Esophagus muscularis mucosa (tissue), 4 donors: Measurements from ENCODE around the gene C1orf116. TPM values are rescaled to one million over a fixed set of nuclear protein-coding genes. Genes with fewer than 3 reads are reported as not detected.

Experiments used
- DNase-seq: peaks from one replicate; pipeline ENCODE4 v3.0.0-alpha.2; 2017; ENCODE audit errors: extremely low spot score
- H3K27ac ChIP-seq, 4 donors: fragments of 200-600 bp; sonication (generic); replicated peaks in 1 of 4; 1 replicate in 3 of 4; 2 replicates in 1 of 4; pipeline ENCODE4 v1.5.1; 2016 to 2019; ENCODE audit warnings: mild to moderate bottlenecking in 1 of 4
- H3K27me3 ChIP-seq, 4 donors: fragments of 200-600 bp; sonication (generic); one replicate each; pipeline versions ENCODE4 v1.5.1 to v1.6.0; 2016 to 2019
- H3K36me3 ChIP-seq, 4 donors: fragments of 200-600 bp; sonication (generic); one replicate each; pipeline ENCODE4 v1.5.1; 2016 to 2019
- H3K4me1 ChIP-seq, 4 donors: fragments of 200-600 bp; sonication (generic); one replicate each; pipeline ENCODE4 v1.5.1; 2016 to 2019
- H3K4me3 ChIP-seq, 4 donors: fragments of 200-600 bp; sonication (generic); 1 replicate in 2 of 4; 2 replicates in 2 of 4; pipeline ENCODE4 v1.5.1; 2016 to 2019; ENCODE audit warnings: mild to moderate bottlenecking in 4 of 4, moderate library complexity in 1 of 4
- H3K9me3 ChIP-seq, 4 donors: fragments of 200-600 bp; sonication (generic); 1 replicate in 3 of 4; 2 replicates in 1 of 4; pipeline ENCODE4 v1.5.1; 2016 to 2019
- EP300 ChIP-seq: sonication (generic); formaldehyde crosslinking; IDR thresholded peaks from one replicate; pipeline ENCODE4 v1.6.1; 2017; ENCODE audit warnings: antibody characterized with exemption
- POLR2A ChIP-seq: fragments of 450-650 bp; IDR thresholded peaks from one replicate; pipeline ENCODE4 v1.6.1; 2017; ENCODE audit warnings: antibody characterized with exemption, moderate library complexity, mild to moderate bottlenecking, low read depth
- POLR2AphosphoS5 ChIP-seq, 2 donors: sonication (generic); formaldehyde crosslinking; IDR thresholded peaks; one replicate each; pipeline ENCODE4 v1.6.1; 2017; ENCODE audit warnings: antibody characterized with exemption in 2 of 2
- WGBS: methylation state at CpG from one replicate; pipeline ENCODE4 v1.1.5; 2018; 5-methylcytosine and 5-hydroxymethylcytosine counted together
- intact Hi-C: fragments of 100-400 bp; cut with DNase I; formaldehyde crosslinking; loops from one replicate; pipeline ENCODE4 v1.15.1; 2023
- total RNA-seq, 4 donors: library from RNA; depleted of rRNA; stranded (reverse); fragments of >200 nt; gene quantifications; one replicate each; pipeline versions ENCODE4 v1.1.0 to v1.2.1, GENCODE V29; 2016
- TF ChIP-seq, protein P1 (sequence below), 3 experiments: fragments of 200-600 bp in 2 of 3; fragments of 450-650 bp in 1 of 3; sonication (generic) in 2 of 3; IDR thresholded peaks; one replicate each; pipeline ENCODE4 v1.5.1; 2017 to 2019; ENCODE audit warnings: antibody characterized with exemption in 3 of 3, mild to moderate bottlenecking in 2 of 3, moderate library complexity in 1 of 3

The C1orf116 gene
- total RNA-seq, 4 donors from 2014 or later: under 0.01 to 0.32 (median 0.17) TPM

DNA sequence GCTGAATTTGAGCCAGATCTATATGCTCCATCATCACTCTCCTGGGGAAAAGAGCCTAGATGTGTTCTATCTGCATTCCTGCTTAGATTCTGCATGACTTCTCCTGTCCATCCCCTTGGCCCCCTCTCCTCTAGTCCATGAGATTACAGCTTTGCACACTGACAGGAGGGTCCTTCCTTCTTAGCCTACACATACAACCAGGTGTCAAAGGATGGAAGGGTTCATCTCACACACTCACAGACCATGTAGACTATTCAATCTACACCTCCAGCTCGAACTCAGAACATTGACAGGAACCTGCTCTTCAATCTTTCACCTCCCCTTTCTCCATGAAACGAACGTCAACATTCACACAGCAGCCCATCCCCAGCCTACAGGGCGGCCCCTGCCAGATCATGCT lies 13.8 kb downstream of the C1orf116 start:
- H3K4me3 ChIP-seq: no peak overlapping the region
- DNase-seq: peak; percentile 60
- intact Hi-C loops: no loop called here
- H3K27me3 ChIP-seq: no peaks in the 10 kb centered on the region
- H3K36me3 ChIP-seq: no peaks in the 10 kb centered on the region
- no peaks in the 10 kb centered on the region for H3K9me3 ChIP-seq
- H3K27ac ChIP-seq: no peak overlapping the region
- TF ChIP-seq POLR2AphosphoS5 (IDR thresholded peaks at IDR 0.05) (no peak), POLR2A (no peak), EP300 (no peak)
- TF ChIP-seq, protein P1, sequence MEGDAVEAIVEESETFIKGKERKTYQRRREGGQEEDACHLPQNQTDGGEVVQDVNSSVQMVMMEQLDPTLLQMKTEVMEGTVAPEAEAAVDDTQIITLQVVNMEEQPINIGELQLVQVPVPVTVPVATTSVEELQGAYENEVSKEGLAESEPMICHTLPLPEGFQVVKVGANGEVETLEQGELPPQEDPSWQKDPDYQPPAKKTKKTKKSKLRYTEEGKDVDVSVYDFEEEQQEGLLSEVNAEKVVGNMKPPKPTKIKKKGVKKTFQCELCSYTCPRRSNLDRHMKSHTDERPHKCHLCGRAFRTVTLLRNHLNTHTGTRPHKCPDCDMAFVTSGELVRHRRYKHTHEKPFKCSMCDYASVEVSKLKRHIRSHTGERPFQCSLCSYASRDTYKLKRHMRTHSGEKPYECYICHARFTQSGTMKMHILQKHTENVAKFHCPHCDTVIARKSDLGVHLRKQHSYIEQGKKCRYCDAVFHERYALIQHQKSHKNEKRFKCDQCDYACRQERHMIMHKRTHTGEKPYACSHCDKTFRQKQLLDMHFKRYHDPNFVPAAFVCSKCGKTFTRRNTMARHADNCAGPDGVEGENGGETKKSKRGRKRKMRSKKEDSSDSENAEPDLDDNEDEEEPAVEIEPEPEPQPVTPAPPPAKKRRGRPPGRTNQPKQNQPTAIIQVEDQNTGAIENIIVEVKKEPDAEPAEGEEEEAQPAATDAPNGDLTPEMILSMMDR (IDR thresholded peaks at IDR 0.05): no peak
- H3K4me1 ChIP-seq: peaks cover 0 to 9% (median 0%) of the 10 kb centered on the region in 4 donors
- WGBS: 97% methylated on average over 4 of the region's 4 CpGs

DNA sequence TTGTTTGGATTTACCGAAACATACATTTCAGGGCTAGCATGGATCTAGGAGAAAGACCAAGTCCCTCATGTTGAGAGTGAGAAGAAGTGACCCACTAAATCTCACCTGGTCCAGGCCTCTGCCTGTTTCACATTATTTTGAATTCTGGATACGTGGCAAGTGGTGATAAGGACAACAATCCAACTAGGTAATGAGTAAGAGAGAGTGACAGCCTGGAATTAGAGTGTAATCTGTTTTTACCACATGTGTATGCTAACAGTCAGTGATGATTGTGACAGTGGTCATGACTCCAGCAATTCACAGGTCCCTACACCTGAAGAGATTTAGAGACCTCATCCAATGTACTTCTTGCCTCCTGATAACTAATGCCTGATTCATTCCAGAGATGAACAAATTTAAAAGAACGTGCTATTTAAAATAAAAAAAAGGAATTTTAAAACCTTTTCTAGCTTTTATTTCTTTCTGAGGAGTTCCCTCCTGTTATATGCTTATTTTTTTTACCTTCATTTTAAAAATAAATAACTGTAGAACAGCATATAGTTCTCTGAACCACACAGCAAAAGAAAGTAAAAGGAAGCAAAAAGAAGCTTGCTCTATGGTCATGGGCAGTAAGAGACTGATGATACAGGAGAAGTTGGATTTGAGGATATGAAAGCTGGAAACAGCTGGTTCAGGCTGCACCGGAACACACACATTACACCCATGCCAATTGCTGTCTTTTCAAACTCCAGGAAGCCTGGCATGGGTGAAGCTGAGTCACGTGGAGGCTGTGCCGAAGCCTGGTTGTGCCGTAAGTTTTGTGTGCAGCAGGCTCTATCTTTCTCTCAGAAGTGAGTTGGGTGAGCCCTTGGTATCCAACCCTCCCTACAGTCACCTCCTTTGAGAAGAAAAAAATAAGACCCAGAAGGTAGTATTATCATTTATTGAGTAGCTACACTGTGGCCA lies 14.7 kb downstream of the C1orf116 start:
- Histone ChIP-seq H3K27me3 (no peaks in the 10 kb centered on the region), H3K36me3 (no peaks in the 10 kb centered on the region), H3K4me3 (no peak overlapping the region), H3K9me3 (no peaks in the 10 kb centered on the region), H3K4me1 (peaks cover 0 to 4% (median 0%) of the 10 kb centered on the region in 4 donors), H3K27ac (no peak overlapping the region)
- 64% methylated on average over 7 of the region's 7 CpGs for WGBS
- peak; percentile 91 for DNase-seq
- TF ChIP-seq POLR2AphosphoS5 (IDR thresholded peaks at IDR 0.05) (no peak), POLR2A (no peak)
- intact Hi-C loops: no loop called here

DNA sequence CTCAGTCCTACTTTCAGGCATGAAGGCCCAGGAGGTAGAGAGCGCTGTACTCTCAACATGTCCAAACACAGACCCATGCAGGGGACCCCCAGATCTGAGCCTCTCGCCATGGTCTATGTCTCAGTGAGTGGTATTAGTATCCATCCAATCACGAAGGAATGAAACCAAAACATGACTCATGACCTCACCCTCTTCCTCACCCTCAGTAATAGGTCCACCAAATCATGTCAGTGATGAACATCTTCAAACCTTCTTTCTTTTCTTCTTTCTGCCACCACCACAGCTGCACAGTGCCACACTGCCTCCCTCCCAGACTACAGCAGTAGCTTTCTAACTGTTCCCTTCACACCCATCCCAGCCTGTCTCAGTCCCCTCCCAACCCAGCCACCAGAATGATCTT lies 16.8 kb downstream of the C1orf116 start:
- intact Hi-C loops: no loop called here
- no peak for TF ChIP-seq POLR2A
- TF ChIP-seq POLR2AphosphoS5 (IDR thresholded peaks at IDR 0.05): no peak
- no peak for TF ChIP-seq EP300
- TF ChIP-seq, protein P1 (IDR thresholded peaks at IDR 0.05): no peak
- 93% methylated on average over 3 of the region's 3 CpGs for WGBS
- Histone ChIP-seq H3K4me3 (no peak overlapping the region), H3K36me3 (no peaks in the 10 kb centered on the region), H3K9me3 (no peaks in the 10 kb centered on the region), H3K27me3 (no peaks in the 10 kb centered on the region), H3K4me1 (no peaks in the 10 kb centered on the region), H3K27ac (no peak overlapping the region)
- no peak for DNase-seq

DNA sequence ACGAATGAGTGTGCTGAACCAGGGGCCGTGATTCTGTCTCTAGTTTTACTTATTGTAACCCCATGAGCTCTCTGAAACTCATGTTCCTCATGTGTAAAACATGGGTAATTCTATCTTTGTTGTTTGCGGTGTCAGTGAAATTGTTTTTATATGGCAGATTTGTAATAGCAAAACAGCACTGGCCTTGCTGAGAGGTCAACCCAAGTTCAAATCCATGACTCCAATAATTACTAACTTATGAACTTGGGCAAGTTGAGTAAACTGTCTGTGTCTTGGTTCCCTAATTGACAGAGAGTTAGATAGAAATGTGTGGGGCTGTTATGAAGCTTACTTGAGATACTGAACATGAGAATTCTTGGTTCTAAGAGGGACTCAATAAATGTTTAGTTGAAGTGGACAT lies 17.8 kb downstream of the C1orf116 start:
- intact Hi-C loops: no loop called here
- Histone ChIP-seq H3K9me3 (no peaks in the 10 kb centered on the region), H3K27me3 (no peaks in the 10 kb centered on the region), H3K4me3 (no peak overlapping the region), H3K4me1 (no peaks in the 10 kb centered on the region), H3K27ac (no peak overlapping the region), H3K36me3 (no peaks in the 10 kb centered on the region)
- DNase-seq: no peak
- 87% methylated on average over 3 of the region's 3 CpGs for WGBS
- TF ChIP-seq, protein P1 (IDR thresholded peaks at IDR 0.05): no peak
- TF ChIP-seq EP300 (no peak), POLR2AphosphoS5 (IDR thresholded peaks at IDR 0.05) (no peak), POLR2A (no peak)

DNA sequence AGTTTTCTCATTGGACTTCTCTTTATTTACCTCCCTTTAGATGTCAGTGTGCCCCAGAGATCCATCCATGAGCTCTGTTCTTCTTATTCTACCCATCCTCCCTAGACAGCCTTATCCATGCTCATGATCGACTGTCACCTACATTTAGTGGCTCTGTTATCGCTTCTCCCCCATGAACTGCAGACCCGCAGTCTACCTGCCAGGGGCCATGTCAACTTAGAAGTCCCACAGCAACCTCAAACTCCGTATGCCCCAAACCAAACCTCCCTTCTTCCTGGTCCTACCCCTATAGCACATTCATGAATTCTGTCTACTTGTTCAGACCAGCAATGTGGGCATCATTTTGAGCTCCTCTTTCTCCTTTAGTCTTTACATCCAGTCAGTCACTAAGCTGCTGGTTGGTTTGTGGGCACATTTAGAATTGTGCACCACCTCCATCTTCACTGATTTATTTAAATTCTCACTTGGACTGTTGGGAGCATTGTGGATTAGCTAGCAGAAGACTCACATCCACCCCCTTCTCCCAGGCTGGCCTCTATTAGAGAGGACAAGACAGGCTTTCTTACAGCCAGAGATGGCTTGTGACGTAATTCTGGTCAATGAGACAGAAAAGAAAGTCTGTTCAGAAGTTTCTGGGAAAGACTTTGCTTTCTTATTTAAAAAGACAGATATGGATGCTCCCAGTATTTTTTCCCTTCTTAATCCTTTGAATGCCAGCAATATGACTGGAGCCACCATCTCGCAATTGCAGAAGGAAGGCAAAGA lies 19.1 kb downstream of the C1orf116 start:
- Histone ChIP-seq H3K27me3 (no peaks in the 10 kb centered on the region), H3K36me3 (no peaks in the 10 kb centered on the region), H3K4me1 (no peaks in the 10 kb centered on the region), H3K27ac (no peak overlapping the region), H3K9me3 (no peaks in the 10 kb centered on the region), H3K4me3 (no peak overlapping the region)
- no peak for DNase-seq
- TF ChIP-seq, protein P1 (IDR thresholded peaks at IDR 0.05): no peak
- no peak for TF ChIP-seq POLR2AphosphoS5 (IDR thresholded peaks at IDR 0.05)
- no peak for TF ChIP-seq EP300
- TF ChIP-seq POLR2A: no peak
- intact Hi-C loops: no loop called here
- WGBS: 92% methylated on average over 6 of the region's 6 CpGs
